Fibroblast of villous mesenchyme (primary cell): ENCODE results near the gene NOX5. TPM values are rescaled to one million over a fixed set of nuclear protein-coding genes. Genes with fewer than 3 reads are reported as not detected.
A peak's percentile ranks its signal among the peaks of the same experiment; 100 is the strongest.
"Not testable (repeated sequence)": the region's sequence is repeated elsewhere in the genome, so short reads cannot be mapped to it uniquely, and the experiment has no call there.

Experiments
- DNase-seq: peaks from one replicate; pipeline ENCODE4 v3.0.0-alpha.2; 2010; ENCODE audit warnings: low read depth
- H3K4me3 ChIP-seq: 2 replicates; pipeline ENCODE4 v1.5.1; 2011; ENCODE audit warnings: low read depth, mild to moderate bottlenecking, low read length
- total RNA-seq: library from RNA; depleted of rRNA; stranded (reverse); fragments of >200 nt; gene quantifications from 2 replicates; pipeline ENCODE4 v1.2.3, GENCODE V29; 2012
- TF ChIP-seq, protein P1 (sequence below): IDR thresholded peaks from 2 replicates; pipeline ENCODE4 v1.5.1; 2012; ENCODE audit warnings: low read depth, mild to moderate bottlenecking, low read length; ENCODE audit not compliant: insufficient read depth

The NOX5 gene, protein sequence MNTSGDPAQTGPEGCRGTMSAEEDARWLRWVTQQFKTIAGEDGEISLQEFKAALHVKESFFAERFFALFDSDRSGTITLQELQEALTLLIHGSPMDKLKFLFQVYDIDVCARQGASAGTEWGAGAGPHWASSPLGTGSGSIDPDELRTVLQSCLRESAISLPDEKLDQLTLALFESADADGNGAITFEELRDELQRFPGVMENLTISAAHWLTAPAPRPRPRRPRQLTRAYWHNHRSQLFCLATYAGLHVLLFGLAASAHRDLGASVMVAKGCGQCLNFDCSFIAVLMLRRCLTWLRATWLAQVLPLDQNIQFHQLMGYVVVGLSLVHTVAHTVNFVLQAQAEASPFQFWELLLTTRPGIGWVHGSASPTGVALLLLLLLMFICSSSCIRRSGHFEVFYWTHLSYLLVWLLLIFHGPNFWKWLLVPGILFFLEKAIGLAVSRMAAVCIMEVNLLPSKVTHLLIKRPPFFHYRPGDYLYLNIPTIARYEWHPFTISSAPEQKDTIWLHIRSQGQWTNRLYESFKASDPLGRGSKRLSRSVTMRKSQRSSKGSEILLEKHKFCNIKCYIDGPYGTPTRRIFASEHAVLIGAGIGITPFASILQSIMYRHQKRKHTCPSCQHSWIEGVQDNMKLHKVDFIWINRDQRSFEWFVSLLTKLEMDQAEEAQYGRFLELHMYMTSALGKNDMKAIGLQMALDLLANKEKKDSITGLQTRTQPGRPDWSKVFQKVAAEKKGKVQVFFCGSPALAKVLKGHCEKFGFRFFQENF
- 0.43 and 0.64 TPM in 2 replicates for total RNA-seq

- DNase-seq, result peak; percentile 95
- peak within 1 kb of the TSS; percentile 46 for H3K4me3 ChIP-seq
- TF ChIP-seq, protein P1, sequence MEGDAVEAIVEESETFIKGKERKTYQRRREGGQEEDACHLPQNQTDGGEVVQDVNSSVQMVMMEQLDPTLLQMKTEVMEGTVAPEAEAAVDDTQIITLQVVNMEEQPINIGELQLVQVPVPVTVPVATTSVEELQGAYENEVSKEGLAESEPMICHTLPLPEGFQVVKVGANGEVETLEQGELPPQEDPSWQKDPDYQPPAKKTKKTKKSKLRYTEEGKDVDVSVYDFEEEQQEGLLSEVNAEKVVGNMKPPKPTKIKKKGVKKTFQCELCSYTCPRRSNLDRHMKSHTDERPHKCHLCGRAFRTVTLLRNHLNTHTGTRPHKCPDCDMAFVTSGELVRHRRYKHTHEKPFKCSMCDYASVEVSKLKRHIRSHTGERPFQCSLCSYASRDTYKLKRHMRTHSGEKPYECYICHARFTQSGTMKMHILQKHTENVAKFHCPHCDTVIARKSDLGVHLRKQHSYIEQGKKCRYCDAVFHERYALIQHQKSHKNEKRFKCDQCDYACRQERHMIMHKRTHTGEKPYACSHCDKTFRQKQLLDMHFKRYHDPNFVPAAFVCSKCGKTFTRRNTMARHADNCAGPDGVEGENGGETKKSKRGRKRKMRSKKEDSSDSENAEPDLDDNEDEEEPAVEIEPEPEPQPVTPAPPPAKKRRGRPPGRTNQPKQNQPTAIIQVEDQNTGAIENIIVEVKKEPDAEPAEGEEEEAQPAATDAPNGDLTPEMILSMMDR, result no peak
Measured at GRCh38 chr15:69014454-69014853, at the start of gene NOX5. Gene NOX5 (plus strand): TSS chr15:69014695. CDS start chr15:69014736, 41 bp downstream.

- no peak overlapping the region for H3K4me3 ChIP-seq
- TF ChIP-seq, protein P1, result no peak
- DNase-seq, result no peak
Measured at GRCh38 chr15:68966996-68967395, 47.5 kb upstream of the NOX5 start.

DNA sequence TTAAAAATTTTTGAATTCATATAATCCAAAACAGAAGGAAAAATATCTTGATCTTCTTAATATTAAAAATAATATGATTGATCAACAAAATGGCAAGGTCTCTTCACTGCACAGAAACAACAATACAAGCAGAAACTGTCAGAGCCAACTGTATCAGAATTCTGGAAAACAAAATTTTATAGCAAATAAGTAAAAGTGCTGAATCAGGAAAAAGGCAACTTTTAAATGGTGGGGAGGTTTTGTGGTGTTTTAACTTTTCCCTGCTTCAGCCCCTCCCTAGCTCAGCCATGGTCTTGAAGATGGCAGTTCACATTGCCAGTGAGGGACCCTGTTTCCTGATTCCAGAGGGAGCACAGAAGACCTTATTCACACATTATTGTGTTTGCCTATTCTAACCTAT lies 46.5 kb upstream of the NOX5 start:
- DNase-seq, result no peak
- TF ChIP-seq, protein P1, result no peak
- no peak overlapping the region for H3K4me3 ChIP-seq

- H3K4me3 ChIP-seq, result no peak overlapping the region
- TF ChIP-seq, protein P1, result no peak
- DNase-seq, result no peak
Measured at GRCh38 chr15:68969298-68969697, 45.2 kb upstream of the NOX5 start.

DNA sequence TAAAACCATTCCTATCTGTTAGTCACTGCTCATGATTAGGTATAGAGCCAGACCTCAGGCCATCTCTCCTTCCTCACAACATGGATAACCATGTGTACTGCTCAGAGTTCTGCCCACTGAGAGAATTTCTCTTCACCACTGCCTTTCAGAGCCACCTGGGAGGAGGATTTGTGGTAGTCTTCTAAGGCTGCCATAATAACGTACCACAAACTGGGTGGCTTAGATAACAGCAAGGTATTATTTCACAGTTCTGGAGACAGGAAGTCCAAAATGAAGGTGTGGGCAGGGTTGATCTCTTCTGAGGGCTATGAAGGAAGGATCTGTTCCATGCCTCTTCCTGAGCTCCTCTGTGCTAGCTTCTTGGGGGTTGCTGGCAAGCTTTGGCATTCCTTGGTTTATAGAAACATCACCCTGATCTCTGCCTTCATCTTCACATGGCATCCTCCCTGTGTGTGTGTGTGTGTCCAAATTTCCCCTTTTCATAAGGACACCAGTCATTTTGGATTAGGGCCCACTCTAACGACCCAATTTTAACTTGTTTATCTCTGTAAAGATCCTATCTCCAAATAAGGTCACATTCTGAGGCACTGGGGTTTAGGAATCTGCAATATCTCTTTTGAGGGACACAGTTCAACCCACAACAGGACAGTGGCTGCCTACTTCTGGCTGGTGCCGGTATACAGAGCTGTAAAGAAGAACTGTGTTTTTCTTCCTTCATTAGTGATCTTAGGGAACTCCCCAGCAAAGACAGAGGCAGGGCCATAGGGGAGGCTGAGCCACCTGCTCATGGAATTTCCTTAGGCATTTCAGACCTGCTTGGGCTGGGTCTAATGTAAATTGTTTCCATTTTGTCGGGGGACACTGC lies 42.1 kb upstream of the NOX5 start:
- TF ChIP-seq, protein P1, result no peak
- no peak for DNase-seq
- no peak overlapping the region for H3K4me3 ChIP-seq

DNA sequence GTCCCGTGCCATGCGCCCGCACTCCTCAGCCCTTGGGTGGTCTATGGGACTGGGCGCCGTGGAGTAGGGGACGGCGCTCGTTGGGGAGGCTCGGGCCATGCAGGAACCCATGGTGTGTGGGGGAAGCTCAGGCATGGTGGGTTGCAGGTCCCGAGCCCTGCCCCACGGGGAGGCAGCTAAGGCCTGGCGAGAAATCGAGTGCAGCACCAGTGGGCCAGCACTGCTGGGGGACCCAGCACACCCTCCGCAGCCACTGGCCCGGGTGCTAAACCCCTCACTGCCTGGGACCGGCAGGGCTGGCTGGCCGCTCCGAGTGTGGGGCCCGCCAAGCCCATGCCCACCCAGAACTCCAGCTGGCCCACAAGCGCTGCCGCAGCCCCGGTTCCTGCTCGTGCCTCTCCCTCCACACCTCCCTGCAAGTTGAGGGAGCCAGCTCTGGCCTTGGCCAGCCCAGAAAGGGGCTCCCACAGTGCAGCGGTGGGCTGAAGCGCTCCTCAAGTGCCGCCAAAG lies 38.8 kb upstream of the NOX5 start:
- DNase-seq, H3K4me3 ChIP-seq: not testable (repeated sequence)

DNA sequence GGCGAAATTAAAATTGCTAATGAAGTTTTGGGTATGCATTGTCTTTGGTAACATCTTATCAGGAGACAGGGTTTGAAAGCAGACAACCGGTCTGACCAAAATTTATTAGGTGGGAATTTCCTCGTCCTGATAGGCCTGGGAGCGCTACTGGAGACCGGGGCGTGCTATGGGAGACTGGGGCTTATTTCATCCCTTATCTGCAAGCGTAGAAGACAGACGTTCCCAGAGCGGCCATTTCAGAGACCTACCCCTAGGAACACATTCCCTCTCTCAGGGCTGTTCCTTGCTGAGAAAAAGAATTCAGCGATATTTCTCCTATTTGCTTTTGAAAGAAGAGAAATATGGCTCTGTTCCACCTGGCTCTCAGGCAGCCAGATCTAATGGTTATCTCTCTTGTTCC lies 37.1 kb upstream of the NOX5 start:
- not testable (repeated sequence) for H3K4me3 ChIP-seq, DNase-seq
